ENCODE data around the gene CPS1.

Gene CPS1

DNA sequence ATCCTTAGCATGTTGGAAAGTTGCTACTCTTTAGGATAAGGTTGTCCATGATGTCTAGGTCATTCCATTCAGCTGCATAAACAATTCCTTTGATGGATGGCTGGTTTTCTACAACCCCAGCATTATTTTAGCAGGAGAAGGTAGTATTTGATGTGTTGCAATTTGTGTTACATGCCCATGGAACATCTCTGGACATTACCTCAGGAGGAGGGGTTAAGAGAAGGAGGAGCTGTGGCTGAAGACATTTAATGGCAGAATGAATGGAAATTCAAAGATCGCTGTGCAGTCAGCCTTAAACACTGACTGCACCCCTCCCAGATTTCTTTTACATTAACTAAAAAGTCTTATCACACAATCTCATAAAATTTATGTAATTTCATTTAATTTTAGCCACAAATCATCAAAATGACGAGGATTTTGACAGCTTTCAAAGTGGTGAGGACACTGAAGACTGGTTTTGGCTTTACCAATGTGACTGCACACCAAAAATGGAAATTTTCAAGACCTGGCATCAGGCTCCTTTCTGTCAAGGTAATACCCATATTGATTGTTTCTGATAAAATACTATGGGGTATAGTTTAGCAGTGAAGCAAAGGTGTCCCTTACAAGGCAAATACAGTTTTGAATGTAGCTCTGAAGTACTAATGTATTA is at the start of gene CPS1:
Gene CPS1 (plus strand): TSS at position 271 of the 652 bp plus-strand sequence. CDS start 135 bp downstream, at position 406.
- no peak for DNase-seq

DNA sequence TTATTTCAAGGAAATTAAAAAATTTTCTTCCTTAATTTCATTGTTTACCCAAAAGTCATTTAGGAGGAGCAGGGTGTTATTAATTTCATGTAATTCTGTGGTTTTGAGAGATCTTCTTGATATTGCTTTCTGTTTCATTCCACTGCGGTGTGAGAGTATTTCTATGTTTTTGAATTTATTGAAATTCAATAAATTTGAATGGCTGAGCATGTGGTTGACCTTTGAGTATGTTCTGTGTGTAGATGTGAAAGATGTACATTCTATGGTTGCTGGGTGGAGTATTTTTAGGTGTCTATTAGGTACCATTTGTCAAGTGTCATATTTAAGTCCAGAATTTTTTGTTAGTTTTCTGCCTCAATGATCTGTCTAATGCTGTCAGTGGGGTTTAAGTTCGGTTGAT is 40.5 kb upstream of the CPS1 start:
- DNase-seq: no peak

DNA sequence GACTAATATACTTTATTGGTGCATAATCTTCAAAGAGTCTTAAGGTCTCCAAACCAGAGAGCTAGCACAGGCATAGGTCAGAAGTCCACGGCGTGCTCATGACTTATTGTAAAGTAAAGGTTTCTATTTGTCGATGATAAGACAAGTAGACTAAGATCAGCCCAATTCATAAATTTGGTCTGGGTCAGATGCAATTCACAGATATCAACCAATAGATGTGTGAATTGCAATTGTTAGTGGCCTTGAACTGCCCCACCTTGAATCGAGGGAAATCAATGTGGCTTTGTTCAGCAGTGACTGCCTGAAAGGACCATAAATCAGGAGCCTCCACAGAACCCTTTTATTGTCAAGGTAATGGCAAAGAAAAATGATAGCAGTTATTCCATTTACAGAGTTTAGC is 39.1 kb upstream of the CPS1 start:
- DNase-seq: no peak

DNA sequence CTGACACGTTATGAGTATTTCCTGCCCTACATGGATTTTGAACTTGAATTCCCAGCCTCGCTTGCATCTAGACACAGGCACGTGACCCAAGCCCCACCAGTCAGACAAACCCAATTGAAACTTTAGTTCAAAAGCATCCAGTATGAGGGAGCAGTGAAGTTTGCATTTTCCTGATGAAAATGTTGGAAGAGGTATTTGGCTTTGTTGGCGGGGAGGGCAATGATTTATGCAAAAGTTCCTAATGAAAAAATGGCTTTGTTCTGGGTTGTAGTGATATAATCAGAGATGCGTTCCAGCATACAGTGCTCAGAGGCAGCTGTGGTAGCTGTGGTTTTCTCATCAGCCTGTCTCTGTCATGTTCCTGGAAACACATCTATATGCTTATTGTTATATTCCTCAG is 36.8 kb upstream of the CPS1 start:
- DNase-seq: no peak

DNA sequence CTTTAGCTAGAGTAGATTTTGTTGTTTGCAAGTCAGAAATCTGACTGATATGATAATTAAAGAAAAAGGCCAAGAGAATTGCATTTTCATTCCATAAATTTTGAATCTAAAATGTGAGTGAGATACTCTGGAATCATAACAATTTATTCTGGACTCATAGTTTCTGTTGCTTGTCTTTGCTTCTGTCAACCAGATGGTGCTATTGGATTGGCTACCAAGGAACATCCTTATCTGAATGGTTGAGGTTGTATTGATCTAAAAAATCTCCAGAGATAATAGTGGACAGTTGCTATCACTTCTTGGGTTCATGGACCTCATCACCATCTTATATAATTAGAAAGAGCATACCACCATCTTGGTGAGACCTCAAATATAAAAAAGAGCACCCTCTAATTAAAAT is 34.0 kb upstream of the CPS1 start:
- DNase-seq: no peak

DNA sequence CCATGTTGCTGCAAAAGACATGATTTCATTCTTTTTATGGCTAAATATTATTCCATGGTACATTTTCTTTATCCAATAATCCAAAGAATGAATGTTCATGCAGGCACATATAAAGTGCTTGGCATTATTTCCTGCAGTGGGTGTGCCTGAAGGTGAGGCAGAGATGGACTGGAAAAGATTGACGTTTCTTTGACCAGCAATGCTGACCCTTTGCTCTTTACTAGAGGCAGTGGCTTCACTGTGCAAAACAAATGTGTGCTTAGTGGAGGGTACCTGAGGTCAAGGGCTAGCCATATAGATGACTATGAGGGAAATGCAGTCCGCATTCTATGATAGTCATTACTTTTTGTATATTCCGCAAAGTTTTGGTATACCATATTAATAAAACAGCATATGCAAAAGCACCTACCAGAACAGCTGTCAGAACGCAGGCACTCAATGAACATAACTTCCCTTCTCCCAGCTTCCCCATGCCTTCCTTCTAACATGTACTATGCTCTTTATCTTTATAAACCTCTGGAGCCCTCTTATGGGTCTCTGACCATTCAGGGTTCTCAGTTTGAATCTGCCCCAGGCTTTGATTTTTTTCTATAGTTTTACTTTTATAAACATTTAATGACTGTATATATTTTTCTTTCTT is 32.6 kb upstream of the CPS1 start:
- DNase-seq: no peak

DNA sequence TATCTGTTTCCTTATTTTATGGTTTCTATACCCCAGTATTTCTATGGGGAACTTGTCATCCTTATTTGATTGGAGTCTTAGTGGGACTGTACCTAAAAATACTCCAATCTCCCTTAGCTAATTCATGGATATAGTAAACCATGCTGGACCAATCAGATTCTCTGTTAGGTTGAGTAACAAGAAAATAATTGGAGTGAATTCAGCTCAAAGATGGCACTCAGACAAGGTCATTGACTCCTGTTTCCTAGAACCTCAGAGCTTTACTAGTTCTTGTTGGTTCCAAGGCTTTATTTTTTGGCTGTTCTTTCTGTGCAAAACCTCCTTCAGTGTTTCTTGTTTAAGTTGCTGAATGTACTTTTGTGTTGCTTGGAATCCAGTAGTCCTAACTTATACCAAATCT is 31.9 kb upstream of the CPS1 start:
- no peak for DNase-seq

DNA sequence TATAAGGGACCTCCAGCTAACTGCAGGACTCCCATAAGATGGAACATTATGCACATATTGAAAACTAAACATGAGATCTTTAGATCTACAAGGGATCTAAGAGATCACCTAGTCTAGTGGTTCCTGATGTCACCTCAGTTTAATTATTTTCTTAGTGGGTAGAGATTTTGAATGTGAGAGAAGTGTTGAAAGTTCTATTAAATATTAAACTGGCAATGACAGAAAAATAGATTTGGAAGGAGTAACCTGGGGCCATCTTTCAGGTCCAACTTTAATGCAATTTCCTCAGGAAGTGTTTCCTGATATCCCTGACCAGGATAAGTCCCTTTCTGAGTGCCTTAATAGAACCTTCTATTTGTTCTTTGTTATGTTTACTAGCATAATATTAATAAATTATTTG is 29.1 kb upstream of the CPS1 start:
- no peak for DNase-seq

DNA sequence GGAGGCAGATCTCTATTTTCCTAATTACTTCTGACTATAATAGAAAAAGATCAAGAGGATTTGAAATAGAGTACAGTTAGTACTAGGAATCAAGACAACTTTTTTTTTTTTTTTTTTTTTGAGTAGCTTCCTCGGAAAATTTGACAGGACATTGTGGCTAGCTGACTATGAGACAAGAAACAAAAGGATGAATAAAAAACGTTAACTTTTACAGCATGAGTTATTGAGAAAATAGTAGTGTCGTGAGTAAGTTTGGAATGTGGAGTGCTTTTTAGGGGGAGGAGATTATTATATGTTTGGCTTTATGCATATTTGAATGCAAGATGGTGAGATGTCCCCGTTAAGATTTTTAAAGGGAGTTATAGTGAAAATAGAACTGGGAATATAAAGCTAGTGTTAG is 27.7 kb upstream of the CPS1 start:
- DNase-seq: no peak

DNA sequence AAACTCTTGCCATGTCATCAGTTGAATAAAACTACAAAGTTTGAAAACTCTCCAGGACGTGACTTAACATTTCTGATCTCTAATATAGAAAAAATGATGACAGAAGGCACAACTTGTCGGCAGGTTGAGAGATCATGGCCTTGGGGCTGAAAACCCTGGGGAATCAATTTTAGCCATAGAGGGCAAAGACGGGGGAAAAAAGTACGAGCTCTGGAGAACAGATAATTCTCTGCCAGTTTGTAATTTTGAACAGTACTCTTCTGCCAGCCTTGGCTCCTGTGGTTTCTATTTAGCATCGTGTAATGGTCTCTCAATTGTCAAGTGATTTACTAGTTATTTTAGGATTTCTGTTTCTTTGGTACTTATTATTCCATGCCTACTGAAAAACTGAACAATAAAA is 25.3 kb upstream of the CPS1 start:
- no peak for DNase-seq

DNA sequence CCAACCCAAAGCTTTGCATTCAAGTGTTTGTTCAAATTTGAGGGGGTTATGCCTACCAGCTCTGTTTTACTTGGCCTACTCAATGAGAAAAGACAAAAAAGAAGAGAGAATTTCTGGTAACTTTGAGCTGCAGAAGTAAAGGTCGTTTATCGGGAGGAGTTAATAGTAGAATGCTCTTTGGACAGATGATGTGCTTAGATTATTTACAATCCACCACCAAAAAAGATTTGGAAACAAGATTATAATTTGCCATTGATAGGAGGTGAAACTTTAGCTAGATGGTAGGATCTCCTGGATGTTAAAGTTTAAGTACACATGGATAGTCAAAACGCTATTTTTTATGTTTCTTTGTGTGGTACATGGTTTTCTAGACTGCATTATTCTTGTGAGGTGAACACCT is 24.9 kb upstream of the CPS1 start:
- DNase-seq: no peak

DNA sequence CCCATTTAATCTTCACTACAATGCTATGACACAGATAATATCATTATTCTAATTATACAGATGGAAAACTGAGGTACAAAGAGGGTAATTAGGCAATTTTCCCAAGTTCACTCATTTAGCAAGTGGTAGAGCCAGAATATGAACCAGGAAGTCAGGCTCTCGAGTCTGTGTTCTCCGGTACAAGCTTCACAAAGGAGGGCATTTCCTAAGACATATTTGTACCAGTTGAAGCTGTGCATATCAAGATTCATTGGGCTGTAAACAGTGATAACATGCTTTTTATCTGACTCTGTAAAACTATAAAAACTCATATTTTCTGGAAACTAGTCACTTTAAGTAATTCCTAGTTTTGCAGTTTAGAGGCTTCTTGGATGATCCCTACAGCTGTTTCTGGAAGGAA is 23.0 kb upstream of the CPS1 start:
- DNase-seq: no peak

DNA sequence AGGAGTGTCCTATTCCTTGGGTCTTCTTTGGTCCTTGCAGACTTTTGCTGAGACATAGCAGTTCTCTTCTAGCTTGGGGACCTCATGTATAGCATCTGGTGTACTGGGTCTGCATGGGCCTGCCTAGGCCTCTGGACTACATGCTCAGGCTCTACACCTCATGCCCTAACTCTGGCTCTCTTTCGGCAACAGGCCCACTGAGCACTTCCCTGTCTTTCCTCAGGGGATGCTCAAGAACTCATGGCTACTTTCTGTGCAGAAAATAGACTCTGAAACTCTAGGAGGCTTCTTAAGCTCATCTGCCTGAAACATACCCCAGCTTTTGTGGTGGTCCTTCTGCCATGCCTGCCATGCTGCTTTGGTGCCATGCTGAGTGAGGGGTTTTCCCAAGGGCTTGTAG is 21.5 kb upstream of the CPS1 start:
- DNase-seq: no peak

DNA sequence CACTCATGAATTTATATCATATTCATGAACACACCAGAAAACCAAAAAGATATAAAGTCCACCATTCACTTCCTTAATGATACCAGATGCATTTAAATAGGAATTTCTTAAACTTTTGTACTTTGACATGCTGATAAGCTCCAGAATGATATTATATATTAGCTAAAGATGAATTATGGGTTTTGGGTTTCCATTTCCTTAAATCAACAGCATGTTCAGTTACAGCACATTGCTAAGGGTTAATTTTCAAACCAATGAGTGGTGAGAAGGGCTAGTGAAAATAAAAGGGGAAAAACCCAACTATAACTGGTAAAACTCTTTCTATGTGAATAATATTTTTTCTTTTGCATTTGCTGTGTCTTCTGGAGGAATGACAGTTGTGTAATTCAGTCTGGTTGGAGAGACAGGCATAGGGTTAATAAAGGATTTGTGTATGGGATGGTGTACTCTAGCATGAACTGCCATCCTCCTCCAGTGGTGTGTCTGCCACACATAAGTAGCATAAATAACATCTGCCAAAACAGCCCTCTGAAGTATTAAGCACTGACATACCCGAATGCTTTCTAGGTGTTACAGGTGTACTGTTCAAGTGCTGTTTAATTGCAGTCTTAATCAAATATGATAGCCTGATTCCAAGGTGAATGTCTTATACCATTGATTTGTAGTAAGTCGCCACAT is 19.3 kb upstream of the CPS1 start:
- DNase-seq: no peak

DNA sequence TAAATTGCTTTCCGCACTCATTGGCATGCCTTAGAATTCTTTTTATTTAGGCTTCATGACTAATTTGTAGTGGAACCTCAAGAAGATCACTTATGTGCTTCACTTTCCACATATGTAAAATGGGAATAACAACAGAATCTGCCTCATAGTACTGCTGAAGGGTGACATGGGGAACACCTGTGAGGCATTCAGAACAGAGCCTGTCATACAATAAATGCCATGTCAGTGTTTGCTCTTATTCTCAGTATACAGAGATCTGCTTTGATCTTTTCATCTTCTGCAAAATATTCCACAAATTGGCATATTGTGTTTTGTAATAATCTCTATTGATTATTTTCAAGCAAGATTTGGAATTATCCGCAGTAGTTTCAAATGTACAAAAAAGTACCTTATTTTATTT is 17.4 kb upstream of the CPS1 start:
- DNase-seq: no peak

DNA sequence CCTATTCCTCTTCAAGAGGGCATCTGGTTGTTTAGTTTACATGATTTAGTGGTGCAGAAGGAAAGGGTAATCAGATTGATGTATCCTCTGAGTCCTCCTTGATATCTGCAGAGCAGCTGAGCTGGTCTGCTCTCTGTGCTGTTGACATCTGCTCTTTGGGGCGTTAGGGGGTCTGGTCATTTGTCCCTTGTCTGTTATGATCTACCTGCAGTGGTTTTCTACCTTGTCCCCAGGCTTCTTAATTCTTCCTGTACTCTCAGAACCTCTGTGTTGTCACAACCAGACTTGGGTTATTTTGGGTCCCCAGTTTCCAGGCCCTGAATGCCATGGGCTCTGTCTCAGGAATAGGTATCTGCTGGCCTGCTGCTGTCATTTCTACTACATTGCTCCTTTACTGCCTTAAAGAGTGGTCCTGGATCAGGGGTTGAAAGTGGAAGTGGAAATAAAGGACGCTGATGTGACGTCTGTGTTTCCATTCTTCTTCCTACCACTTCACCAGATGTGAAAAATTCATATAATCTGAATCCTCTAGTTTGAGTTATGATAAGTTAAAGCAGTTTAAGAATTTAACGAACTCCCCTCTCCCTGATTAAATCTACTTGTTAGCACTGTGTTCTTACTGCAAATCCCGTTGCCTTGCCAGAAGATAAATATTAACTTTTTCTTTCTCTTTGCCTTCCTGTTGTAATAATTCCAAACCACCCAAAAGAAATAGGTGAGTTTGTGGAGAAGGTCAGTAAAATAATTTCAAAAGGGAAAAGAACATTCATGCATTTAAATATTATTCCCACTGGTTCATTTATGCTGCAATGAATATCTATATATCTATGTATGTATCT is 16.6 kb upstream of the CPS1 start:
- DNase-seq: no peak

DNA sequence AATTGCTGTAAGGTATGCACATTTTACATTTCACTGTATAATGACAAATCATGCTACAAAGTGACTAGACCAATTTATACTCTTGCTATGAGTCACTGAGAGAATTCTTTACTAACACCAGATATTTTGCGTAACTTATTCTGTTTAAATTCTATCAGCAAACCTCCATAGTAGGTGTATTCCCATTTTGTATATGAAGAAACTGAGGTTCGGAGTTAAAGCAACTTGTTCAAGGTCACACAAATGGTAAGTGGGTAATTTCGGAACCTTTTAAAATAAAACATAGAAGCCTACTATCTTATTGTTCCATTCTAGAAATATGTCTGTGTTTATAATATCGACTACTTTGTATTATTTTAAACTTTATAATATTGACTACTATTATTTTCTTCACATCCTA is 15.9 kb upstream of the CPS1 start:
- no peak for DNase-seq

DNA sequence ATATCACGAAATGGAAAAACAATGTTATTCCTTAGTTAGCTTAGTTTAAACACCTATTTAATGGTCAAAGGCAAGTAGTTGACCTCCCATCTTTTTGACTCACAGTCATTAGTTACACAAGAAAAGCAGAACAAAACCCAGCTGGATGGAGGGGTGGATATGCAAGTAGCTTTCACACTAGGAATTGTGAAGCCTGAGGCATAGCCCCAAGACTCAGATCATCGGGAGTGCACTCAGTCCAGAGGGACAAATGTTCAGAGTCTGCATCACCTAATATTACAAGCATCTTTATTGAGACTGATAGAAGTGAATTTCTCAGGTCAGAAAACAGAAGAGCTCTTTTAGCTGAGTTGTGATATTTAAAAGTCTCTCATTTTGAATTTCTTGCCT is 15.5 kb upstream of the CPS1 start:
- no peak for DNase-seq

DNA sequence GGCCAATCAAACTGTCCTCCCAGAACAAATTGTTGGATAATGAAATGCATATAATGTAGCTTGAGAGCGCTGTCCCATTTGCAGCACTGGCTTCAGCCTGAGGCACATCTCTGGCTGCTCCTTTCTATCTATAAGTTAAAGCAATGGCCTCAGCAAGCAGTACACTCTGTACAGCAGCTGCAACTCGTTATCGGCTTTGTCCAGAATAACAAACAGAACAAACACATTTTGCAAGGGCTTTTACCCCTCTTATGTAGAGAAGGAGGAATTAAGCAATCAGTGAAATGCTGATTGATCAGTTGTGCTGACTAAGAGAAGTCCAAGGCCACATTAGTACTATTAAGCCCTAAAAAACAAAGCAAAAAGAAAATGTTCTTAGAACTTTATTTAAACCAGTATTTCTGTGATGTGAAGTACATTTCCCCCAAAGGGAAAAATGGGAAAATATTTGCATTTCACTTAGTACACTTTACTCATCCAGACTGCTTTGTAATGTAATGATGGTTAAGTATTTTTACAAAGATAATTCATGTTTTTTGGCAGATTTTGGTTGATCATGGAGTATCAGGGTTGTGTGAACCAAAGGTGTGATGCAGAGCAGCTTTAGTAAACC is 15.0 kb upstream of the CPS1 start:
- DNase-seq: no peak

DNA sequence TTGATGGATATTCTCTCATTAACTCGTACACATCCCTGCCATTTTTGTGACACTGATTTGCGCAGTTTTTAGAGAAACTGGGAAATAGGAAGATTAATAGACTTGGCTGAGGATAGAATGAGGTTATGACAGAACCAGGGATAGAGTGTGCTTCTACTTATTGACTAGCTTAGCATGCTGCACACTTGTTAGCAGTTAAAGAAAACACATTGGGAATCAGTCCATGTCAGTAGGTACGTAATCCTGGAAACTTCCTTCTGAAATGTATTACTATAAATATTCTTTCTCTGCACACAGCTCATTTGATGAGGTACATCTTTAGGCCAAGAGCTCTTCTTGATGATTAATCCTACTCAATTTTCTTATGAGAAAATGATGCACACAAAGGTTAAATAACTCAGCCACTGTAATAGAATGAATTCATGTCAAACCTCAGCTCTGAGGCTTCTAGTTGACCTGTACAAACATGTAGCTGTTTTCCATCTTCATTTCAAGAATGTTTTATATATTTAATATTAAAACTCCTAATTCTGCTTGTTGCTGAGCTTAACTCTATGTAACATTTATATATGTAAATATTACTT is 12.3 kb upstream of the CPS1 start:
- DNase-seq: no peak

DNA sequence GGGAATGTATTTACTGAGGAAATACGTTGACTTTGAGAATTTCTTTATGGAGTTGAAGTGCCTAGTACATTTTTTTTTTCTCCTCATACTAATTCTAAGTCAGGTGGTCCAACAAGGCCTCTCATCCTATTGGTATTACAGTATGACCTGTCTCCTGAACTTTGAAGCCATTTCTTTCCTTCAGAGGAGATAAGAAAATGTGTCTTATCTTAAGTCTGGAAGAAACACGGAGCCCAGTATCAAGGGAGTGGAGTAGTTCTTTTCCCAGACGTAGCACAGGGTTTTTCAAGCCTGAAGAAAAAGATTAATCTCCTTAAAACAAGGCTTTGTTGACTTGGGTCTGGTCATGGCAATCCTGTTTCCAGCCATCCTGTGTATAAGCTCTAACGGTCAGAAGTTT is 11.6 kb upstream of the CPS1 start:
- DNase-seq: no peak

DNA sequence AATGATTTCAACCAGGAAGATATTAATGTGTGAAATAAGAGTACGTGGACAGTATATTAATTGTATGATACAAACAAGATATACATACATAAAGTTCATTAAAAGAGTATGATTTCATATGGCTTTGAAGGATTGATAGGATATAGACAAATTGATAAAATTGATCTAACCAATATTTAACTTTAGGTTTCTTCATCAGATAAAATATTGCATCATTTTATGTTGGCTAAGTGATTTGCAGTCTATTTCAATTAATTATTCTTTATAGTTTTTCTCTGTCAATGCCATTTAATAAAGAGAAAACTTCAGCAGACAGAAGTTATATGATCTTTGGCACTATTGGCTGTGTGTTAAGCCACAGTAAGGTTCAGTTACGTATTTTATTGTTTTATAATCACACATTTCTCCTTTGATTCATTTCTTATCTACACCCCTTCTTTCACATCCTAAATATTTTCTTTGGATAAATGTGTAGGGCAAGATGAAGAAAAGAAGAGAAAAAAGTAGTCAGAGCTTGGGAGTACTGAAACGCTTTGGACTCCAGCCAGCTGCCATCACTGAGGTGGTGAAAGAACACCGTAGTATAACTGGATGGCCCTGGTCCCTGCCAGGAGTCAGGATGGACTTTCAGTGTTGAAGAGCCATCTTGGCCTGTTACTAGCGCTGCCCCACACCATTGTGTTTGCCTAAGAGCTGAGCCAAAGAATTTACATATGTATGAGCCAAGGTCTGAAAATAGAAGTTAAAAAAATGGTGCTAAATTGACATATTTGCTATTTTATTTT is 9.8 kb upstream of the CPS1 start:
- DNase-seq: no peak

Measured in activated naive CD4-positive, alpha-beta T cell treated with Interleukin-2 at 50 U/mL for 16 hours (primary cell).